ENCODE measurements around the gene MFSD2A.

- TF ChIP-seq CTCF (conservative IDR thresholded peaks at IDR 0.05; ENCODE audit: low read depth, low read length) (peak; percentile 83), EZH2 (IDR thresholded peaks at IDR 0.05; ENCODE audit: low read length, unreplicated experiment) (no peak), EZH2phosphoT487 (IDR thresholded peaks at IDR 0.05; ENCODE audit: borderline replicate concordance, low read length) (no peak)
These were observed 35.4 kb upstream of the MFSD2A start for GRCh38 chr1:39919545-39919944.

Data from PC-3 (cell line).